Adipocyte (in vitro differentiated cells): ENCODE measurements around the gene AMIGO3.
"Not testable (repeated sequence)": the region's sequence is repeated elsewhere in the genome, so short reads cannot be mapped to it uniquely, and the experiment has no call there.

Source experiments
- DNase-seq: peaks from one replicate; pipeline ENCODE4 v3.0.0-alpha.2; 2015; ENCODE audit warnings: low read depth
- H3K27me3 ChIP-seq: replicated peaks from 2 replicates; pipeline ENCODE4 v1.7.0; 2013; ENCODE audit warnings: mild to moderate bottlenecking, low read length, moderate library complexity; ENCODE audit not compliant: control insufficient read depth, insufficient read depth
- H3K36me3 ChIP-seq: 2 replicates; pipeline ENCODE4 v1.7.0; 2013; ENCODE audit warnings: low read length, mild to moderate bottlenecking, moderate library complexity; ENCODE audit not compliant: control insufficient read depth, insufficient read depth, severe bottlenecking
- H3K4me1 ChIP-seq: 2 replicates; pipeline ENCODE4 v1.7.0; 2013; ENCODE audit warnings: mild to moderate bottlenecking, low read length, moderate library complexity; ENCODE audit not compliant: control insufficient read depth, insufficient read depth
- H3K4me3 ChIP-seq: 2 replicates; pipeline ENCODE4 v1.7.0; 2013; ENCODE audit warnings: mild to moderate bottlenecking, low read length, moderate library complexity
- H3K9ac ChIP-seq: 2 replicates; pipeline ENCODE4 v1.7.0; 2013; ENCODE audit warnings: mild to moderate bottlenecking, low read length, moderate library complexity
- H3K9me3 ChIP-seq: 2 replicates; pipeline ENCODE4 v1.7.0; 2013; ENCODE audit warnings: mild to moderate bottlenecking, low read length, moderate library complexity; ENCODE audit not compliant: control insufficient read depth

The AMIGO3 gene

DNA sequence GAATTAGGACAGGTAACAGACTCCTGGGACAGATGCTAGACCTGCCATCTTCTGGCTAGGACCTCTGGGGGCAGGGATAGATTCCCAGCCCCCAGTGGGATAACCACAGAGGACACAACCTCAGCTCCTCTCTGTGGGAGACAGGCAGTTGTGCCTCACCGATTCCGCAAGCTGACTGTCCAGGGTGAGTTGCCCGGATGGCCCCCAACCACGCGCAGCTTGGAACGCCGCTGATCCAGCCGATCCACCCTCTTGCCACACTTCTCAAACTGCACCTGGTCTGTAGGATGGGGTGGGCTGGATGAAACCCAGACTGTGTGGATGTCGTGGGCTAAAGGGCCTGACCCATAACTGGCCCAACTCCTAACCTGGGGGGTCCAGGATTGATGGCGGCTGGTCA lies 34.4 kb downstream of the AMIGO3 start:
- peaks cover 43% of the 10 kb centered on the region for H3K36me3 ChIP-seq
- H3K9ac ChIP-seq, H3K4me1 ChIP-seq, DNase-seq, H3K9me3 ChIP-seq, H3K4me3 ChIP-seq, H3K27me3 ChIP-seq: not testable (repeated sequence)

DNA sequence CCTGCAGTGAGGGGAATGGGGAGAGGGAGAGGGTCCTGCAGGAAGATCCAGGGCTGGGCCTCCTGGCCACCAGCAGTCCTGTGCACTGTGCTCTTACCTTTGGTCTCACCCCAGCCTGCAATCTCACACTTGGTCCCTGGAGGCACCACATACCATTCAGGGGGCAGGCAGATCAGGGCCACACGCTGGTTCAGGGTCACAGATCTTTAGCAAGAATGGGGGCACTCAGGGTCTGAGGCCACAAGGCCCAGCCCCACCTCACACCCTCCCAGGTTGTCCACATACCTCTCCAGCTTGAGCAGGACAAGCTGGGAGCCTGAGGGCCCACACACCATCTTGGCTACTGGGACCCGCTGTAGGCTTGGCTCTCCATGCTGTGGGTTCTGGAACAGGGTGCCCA lies 35.0 kb downstream of the AMIGO3 start:
- H3K9ac ChIP-seq, H3K4me1 ChIP-seq, H3K4me3 ChIP-seq, H3K9me3 ChIP-seq, H3K27me3 ChIP-seq, DNase-seq: not testable (repeated sequence)
- peaks cover 50% of the 10 kb centered on the region for H3K36me3 ChIP-seq

DNA sequence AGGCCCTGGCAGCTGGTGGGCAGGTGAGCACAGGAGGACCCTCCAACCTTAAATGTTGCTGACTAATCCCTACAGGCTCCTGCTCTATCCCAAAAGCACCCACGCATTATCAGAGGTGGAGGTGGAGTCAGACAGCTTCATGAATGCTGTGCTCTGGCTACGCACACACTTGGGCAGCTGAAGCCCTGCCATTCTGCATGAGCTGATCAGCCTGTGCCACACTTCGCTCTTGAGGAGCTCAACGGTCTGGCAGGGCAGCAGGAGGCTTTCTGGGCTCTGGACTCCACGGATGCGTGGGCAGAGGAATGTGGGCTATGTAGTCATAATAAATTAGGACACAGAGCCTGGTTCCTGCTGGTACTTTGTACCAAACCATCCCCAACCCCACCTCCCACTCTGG lies 36.3 kb downstream of the AMIGO3 start:
- Histone ChIP-seq H3K4me1 (no peaks in the 10 kb centered on the region), H3K36me3 (peaks cover 63% of the 10 kb centered on the region), H3K4me3 (no peak overlapping the region), H3K9me3 (no peaks in the 10 kb centered on the region), H3K9ac (no peak overlapping the region), H3K27me3 (no peaks in the 10 kb centered on the region)
- DNase-seq, result no peak

DNA sequence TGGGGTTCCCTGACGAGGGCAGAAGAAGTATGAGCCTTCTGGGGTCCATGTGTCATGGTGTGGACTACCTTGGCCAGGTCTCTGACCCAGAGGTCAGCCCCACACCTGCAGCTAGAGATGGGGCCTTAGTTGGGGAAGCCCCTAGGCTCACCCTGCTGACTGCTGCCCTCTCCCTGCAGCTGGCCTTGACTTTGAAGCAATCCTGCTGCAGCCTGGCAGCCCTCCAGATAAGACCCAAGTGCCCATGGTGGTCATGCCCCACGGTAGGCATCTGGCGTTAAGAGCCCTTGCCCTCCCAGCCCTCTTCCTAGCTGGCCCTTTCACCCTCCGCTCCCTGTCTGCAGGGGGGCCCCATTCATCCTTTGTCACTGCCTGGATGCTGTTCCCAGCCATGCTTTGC lies 37.9 kb downstream of the AMIGO3 start:
- no peaks in the 10 kb centered on the region for H3K27me3 ChIP-seq
- no peak for DNase-seq
- peaks cover 79% of the 10 kb centered on the region for H3K36me3 ChIP-seq
- no peak overlapping the region for H3K4me3 ChIP-seq
- no peaks in the 10 kb centered on the region for H3K4me1 ChIP-seq
- H3K9me3 ChIP-seq, result no peaks in the 10 kb centered on the region
- no peak overlapping the region for H3K9ac ChIP-seq

DNA sequence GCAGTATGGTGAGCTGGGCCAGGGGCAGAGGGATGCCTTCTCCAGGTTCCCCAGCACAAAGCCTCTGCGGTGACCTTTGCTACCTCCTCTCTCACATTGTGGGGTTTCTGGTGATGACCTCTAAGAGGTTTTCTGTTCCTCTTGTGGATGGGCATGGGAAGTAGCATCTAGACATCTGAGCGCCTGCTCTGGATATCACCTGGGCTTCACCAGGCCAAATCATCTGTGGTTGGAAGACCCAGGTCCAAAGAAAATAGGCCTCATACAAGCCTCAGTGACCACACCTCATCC lies 38.3 kb downstream of the AMIGO3 start:
- Histone ChIP-seq H3K4me3 (no peak overlapping the region), H3K9ac (no peak overlapping the region), H3K4me1 (no peaks in the 10 kb centered on the region), H3K27me3 (no peaks in the 10 kb centered on the region), H3K9me3 (no peaks in the 10 kb centered on the region), H3K36me3 (peaks cover 83% of the 10 kb centered on the region)
- DNase-seq, result no peak

DNA sequence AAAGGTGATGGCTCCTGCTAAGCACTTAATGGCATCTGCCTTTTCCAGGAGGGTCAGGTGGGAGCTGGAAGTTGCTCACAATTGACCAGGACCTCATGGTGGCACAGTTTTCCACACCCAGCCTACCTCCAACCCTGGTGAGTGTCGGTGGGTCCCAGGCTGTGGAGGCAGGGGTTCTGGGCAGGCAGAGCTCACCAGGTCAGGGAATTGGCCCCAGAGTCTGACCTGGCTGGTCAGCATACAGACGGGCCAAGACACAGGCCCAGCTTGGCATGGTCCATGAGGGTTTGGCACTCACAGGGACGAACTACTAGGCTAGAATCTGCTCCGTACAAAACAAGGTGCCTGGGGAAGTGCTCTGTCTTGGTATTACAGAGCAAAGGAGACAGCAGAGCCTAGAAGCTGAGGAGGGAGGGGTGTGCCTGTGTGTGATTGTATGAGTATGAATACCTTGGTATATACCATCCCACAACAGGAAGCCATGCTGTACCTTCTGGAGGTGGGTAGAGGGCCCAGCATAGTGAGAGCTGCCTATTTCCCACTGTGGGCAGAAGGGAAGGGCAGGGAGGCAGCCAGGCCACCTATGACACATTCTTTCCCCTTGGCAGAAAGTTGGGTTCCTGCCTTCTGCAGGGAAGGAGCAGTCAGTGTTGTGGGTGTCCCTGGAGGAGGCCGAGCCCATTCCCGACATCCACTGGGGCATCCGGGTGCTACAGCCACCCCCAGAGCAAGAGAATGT lies 38.8 kb downstream of the AMIGO3 start:
- no peak overlapping the region for H3K9ac ChIP-seq
- H3K36me3 ChIP-seq, result peaks cover 88% of the 10 kb centered on the region
- H3K4me3 ChIP-seq, result no peak overlapping the region
- H3K27me3 ChIP-seq, result no peaks in the 10 kb centered on the region
- no peak for DNase-seq
- no peaks in the 10 kb centered on the region for H3K9me3 ChIP-seq
- no peaks in the 10 kb centered on the region for H3K4me1 ChIP-seq

DNA sequence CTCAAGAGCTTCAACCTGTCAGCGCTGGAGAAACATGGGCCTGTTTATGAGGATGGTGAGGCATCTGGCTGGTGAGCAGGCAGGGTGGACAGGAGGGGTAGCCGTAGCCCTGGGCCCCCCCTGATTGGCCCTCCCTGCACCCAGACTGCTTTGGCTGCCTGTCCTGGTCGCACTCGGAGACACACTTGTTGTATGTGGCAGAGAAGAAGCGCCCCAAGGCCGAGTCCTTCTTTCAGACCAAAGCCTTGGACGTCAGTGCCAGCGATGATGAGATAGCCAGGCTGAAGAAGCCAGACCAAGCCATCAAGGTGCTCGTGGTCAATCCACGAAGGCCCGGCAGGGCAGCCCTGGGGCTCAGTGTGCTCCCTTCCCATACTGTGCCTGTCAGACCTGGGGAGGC lies 43.6 kb downstream of the AMIGO3 start:
- Histone ChIP-seq H3K4me1 (peaks cover 15% of the 10 kb centered on the region), H3K4me3 (no peak overlapping the region), H3K9me3 (no peaks in the 10 kb centered on the region), H3K9ac (no peak overlapping the region), H3K27me3 (no peaks in the 10 kb centered on the region), H3K36me3 (peaks cover 54% of the 10 kb centered on the region)
- no peak for DNase-seq

DNA sequence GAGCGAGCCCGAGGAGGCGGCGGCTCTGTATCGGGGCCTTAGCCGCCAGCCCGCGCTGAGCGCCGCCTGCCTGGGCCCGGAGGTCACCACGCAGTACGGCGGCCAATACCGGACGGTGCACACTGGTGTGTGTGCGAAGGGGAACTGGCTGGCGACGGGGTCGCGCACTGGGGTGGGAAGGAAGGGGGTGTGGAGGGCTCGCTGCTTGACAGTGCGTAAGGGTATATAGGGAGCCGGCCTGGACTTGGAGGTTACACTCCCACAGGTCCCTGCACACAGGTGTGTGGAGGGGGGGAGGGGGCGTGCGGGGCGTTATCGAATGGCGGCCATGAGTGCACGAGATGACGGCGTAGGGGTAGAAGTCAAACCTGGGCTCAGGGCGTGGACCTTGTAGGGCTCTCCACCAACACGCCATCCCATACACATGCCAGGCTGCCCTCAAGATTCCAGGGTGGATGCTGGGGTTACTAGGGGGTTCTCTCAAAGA lies 44.9 kb downstream of the AMIGO3 start:
- Histone ChIP-seq H3K9me3 (no peaks in the 10 kb centered on the region), H3K4me1 (peaks cover 17% of the 10 kb centered on the region)

DNA sequence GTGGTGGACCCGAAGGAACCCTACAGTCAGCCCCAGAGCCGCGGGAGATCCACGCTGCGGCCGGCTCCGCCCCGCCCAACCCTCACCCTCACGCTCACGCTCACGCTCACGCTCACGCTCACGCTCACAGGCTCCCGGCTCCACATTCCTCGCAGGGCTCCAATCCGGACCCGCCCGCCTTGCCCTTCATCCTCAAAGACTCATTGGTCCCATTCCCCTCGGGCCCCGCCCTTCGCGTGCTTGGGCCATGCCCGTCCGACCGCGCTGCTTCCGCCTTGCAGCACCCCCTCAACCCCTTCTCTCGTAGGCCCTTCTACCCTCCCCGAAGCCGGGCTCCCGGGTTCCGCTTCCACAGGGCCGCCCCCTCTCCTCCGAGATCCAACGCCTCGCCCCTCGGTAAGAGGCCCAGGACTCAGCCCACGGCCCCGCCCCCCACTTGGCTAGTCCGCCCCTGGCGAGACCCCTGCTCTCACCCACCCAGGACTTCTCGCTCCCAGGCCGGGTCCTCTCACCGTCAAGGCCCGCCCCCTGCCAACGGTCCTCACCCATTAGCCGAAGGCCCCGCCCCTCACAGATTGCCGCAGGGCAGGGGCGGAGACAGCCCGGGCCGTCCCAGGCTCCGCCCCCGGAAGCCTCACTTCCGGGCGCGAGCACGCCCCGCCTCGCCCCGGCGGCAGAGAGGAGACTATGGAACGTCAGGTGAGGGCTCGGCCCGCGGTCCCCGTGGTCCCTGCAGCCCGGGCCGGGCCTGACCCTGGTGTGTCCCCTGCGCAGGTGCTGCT lies 45.6 kb downstream of the AMIGO3 start, which contains the start of gene APEH:
Gene APEH (plus strand): TSS at position 637 of the 782 bp plus-strand sequence. CDS start 51 bp downstream, at position 688.
- DNase-seq, result peak; percentile 99

More for the DNA sequence above, 44.9 kb downstream of the AMIGO3 start:
- Histone ChIP-seq H3K9ac (peak overlapping the region; percentile 93), H3K4me3 (peak overlapping the region; percentile 93), H3K36me3 (peaks cover 41% of the 10 kb centered on the region), H3K27me3 (no peaks in the 10 kb centered on the region)
- DNase-seq, result no peak

DNA sequence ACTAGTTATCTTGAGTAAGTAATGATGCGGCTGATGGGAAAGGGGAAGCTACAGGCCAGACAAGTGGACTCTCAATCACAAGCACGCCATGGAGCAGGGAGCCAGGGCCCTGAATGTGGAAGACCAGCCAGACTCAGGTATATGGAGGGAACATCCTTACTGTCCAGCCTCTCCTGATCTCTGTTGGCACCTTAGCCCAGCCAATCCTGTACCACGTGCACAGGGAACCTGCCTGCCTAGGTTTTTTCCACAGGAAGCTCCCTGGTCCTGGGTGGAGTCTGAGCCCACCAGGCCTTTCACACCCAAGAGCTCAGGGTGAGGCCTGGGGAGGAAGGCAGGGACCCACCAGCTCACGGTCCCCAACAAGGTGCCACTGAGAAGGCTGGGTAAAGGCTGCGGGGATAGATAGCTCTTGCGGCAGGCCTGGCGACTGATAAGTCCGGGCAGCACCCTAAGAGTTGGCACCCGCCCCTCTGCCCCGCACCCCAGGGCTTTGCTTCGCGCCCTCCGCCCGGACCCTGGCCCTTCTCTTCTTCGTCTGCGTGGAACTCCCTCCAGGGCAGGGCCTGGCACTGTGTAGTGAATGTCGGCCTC lies 46.3 kb downstream of the AMIGO3 start:
- no peak for DNase-seq

More for the DNA sequence above, 45.6 kb downstream of the AMIGO3 start, which contains the start of gene APEH:
- Histone ChIP-seq H3K4me1 (peaks cover 24% of the 10 kb centered on the region), H3K27me3 (no peaks in the 10 kb centered on the region), H3K9me3 (no peaks in the 10 kb centered on the region), H3K36me3 (peaks cover 34% of the 10 kb centered on the region), H3K9ac (peak within 1 kb of the TSS; percentile 93), H3K4me3 (peak within 1 kb of the TSS; percentile 93)

More for the DNA sequence above, 46.3 kb downstream of the AMIGO3 start:
- Histone ChIP-seq H3K27me3 (no peaks in the 10 kb centered on the region), H3K36me3 (peaks cover 28% of the 10 kb centered on the region), H3K9ac (peak overlapping the region; percentile 93), H3K9me3 (no peaks in the 10 kb centered on the region), H3K4me1 (peaks cover 29% of the 10 kb centered on the region), H3K4me3 (peak overlapping the region; percentile 93)
